Measurements from ENCODE around the gene LTBP4. TPM values are rescaled to one million over a fixed set of nuclear protein-coding genes. Genes with fewer than 3 reads are reported as not detected.

LTBP4 gene
- total and polyA plus RNA-seq, 2 of the 13 experiments (the other 11 are each of a cell fraction or from before 2014, with no cell fraction given): 0.86 to 2.3 TPM

- TF ChIP-seq TCF7 (IDR thresholded peaks at IDR 0.05; ENCODE audit: low read depth) (peak; percentile 62), SRY (CRISPR knock-in tag; IDR thresholded peaks at IDR 0.05) (no peak; the same call in 1 of the 2 replicates), ZNF264 (CRISPR knock-in tag; IDR thresholded peaks at IDR 0.05) (0 out of 2 replicates have a peak, but pooled peaks have one; percentile 60), KAT7 (CRISPR knock-in tag; IDR thresholded peaks at IDR 0.05; ENCODE audit: borderline replicate concordance) (no peak), NFKB2 (CRISPR knock-in tag; IDR thresholded peaks at IDR 0.05; ENCODE audit: borderline replicate concordance) (peak; percentile 78; the same call in 1 of the 2 replicates), RFXAP (CRISPR knock-in tag; IDR thresholded peaks at IDR 0.05; ENCODE audit: borderline replicate concordance) (peak; percentile 77; the same call in 1 of the 2 replicates), GABPB1 (CRISPR knock-in tag; IDR thresholded peaks at IDR 0.05) (peak; percentile 83), TP53 (CRISPR knock-in tag; conservative IDR thresholded peaks at IDR 0.05) (0 out of 2 replicates have a peak, but pooled peaks have one; percentile 44), ZMYM2 (CRISPR knock-in tag; IDR thresholded peaks at IDR 0.05) (peak; percentile 34; the same call in 1 of the 2 replicates), ZNF7 (CRISPR knock-in tag; IDR thresholded peaks at IDR 0.05) (no peak), NKX3-1 (CRISPR knock-in tag; IDR thresholded peaks at IDR 0.05) (peak; percentile 19; the same call in 1 of the 2 replicates), ZFP82 (CRISPR knock-in tag; IDR thresholded peaks at IDR 0.05; ENCODE audit: borderline replicate concordance) (no peak), TIGD3 (CRISPR knock-in tag; IDR thresholded peaks at IDR 0.05; ENCODE audit: borderline replicate concordance) (no peak), ARID2 (CRISPR knock-in tag; IDR thresholded peaks at IDR 0.05; ENCODE audit: borderline replicate concordance) (no peak), ZNF713 (CRISPR knock-in tag; IDR thresholded peaks at IDR 0.05) (no peak), RAD51 (IDR thresholded peaks at IDR 0.05; ENCODE audit: borderline replicate concordance) (no peak), TEF (CRISPR knock-in tag; IDR thresholded peaks at IDR 0.05) (no peak), THAP7 (CRISPR knock-in tag; IDR thresholded peaks at IDR 0.05) (no peak), YEATS4 (CRISPR knock-in tag; IDR thresholded peaks at IDR 0.05; ENCODE audit: borderline replicate concordance) (peak; percentile 79), FOXC1 (CRISPR knock-in tag; IDR thresholded peaks at IDR 0.05; ENCODE audit: borderline replicate concordance) (peak; percentile 91; the same call in 1 of the 2 replicates), TEAD3 (CRISPR knock-in tag; optimal IDR thresholded peaks at IDR 0.05; ENCODE audit: borderline replicate concordance) (peak; percentile 97), MTA3 (CRISPR knock-in tag; IDR thresholded peaks at IDR 0.05) (no peak), SOX13 (IDR thresholded peaks at IDR 0.05) (peak; percentile 52; the same call in 1 of the 2 replicates), SOX13 (CRISPR knock-in tag; conservative IDR thresholded peaks at IDR 0.05 in 1 of 2, IDR thresholded peaks at IDR 0.05 in 1 of 2) (peak in 1 of 2 experiments; percentile 90; a peak in 2 of 4 replicates), POLR2G (IDR thresholded peaks at IDR 0.05; ENCODE audit: low read depth, low read length) (no peak), JUND (CRISPR knock-in tag; IDR thresholded peaks at IDR 0.05) (no peak), XBP1 (CRISPR knock-in tag; IDR thresholded peaks at IDR 0.05) (no peak), ZNF530 (CRISPR knock-in tag; IDR thresholded peaks at IDR 0.05; ENCODE audit: low read depth) (no peak), FLYWCH1 (CRISPR knock-in tag; IDR thresholded peaks at IDR 0.05) (no peak)
These were observed 2.4 kb downstream of the LTBP4 start (continued) for GRCh38 chr19:40603389-40604170.

Measured in HepG2 (cell line).